GM12878 (cell line): ENCODE data around the gene SULT2B1. TPM values are rescaled to one million over a fixed set of nuclear protein-coding genes. Genes with fewer than 3 reads are reported as not detected.

Source experiments
- BACH1 ChIP-seq: fragments of 450-650 bp; IDR thresholded peaks from 2 replicates; pipeline ENCODE4 v1.6.1; 2017; ENCODE audit warnings: mild to moderate bottlenecking, borderline replicate concordance
- CREM ChIP-seq: IDR thresholded peaks from 2 replicates; pipeline ENCODE4 v1.6.1; 2014; ENCODE audit warnings: antibody characterized with exemption, low read depth
- CUX1 ChIP-seq: IDR thresholded peaks from 2 replicates; pipeline ENCODE4 v1.6.1; 2012; ENCODE audit warnings: improper control_type of control experiment, low read depth, low read length; ENCODE audit not compliant: insufficient replicate concordance
- EP300 ChIP-seq, 2 experiments: fragments of 150-350 bp in 1 of 2; IDR thresholded peaks; 2 replicates each; pipeline ENCODE4 v1.6.1; 2011 to 2012; ENCODE audit warnings: low read depth in 2 of 2, low read length in 2 of 2, borderline replicate concordance in 1 of 2, improper control_type of control experiment in 1 of 2, inconsistent platforms in 1 of 2; ENCODE audit not compliant: control insufficient read depth in 1 of 2
- FOS ChIP-seq: IDR thresholded peaks from 3 replicates; pipeline ENCODE4 v1.6.1; 2011; ENCODE audit warnings: borderline replicate concordance; ENCODE audit not compliant: insufficient read length; ENCODE audit errors: extremely low read depth
- HCFC1 ChIP-seq: fragments of 150-350 bp; IDR thresholded peaks from 2 replicates; pipeline ENCODE4 v1.6.1; 2014; ENCODE audit warnings: low read length
- HDAC6 ChIP-seq: fragments of 200-600 bp; sonication (generic); IDR thresholded peaks from one replicate; pipeline ENCODE4 v1.8.0; 2017; ENCODE audit warnings: antibody characterized with exemption; ENCODE audit not compliant: unreplicated experiment
- IKZF1 ChIP-seq: fragments of 450-650 bp; conservative IDR thresholded peaks from 2 replicates; pipeline ENCODE4 v1.6.1; 2017; ENCODE audit warnings: antibody characterized with exemption, mild to moderate bottlenecking
- MEF2B ChIP-seq: fragments of 450-650 bp; IDR thresholded peaks from 2 replicates; pipeline ENCODE4 v1.6.1; 2018; ENCODE audit warnings: mild to moderate bottlenecking, moderate library complexity; ENCODE audit not compliant: partially characterized antibody, poor library complexity, severe bottlenecking
- NFXL1 ChIP-seq: fragments of 450-650 bp; IDR thresholded peaks from 2 replicates; pipeline ENCODE4 v1.6.1; 2017; ENCODE audit warnings: antibody characterized with exemption, mild to moderate bottlenecking, borderline replicate concordance
- PAX5 ChIP-seq: IDR thresholded peaks from 2 replicates; pipeline ENCODE4 v1.6.1; 2011; ENCODE audit warnings: low read depth, low read length, borderline replicate concordance
- POLR2A ChIP-seq: IDR thresholded peaks from 2 replicates; pipeline ENCODE4 v1.6.1; 2011; ENCODE audit warnings: low read depth, mild to moderate bottlenecking, low read length
- POLR2AphosphoS2 ChIP-seq: IDR thresholded peaks from 2 replicates; pipeline ENCODE4 v1.6.1; 2011; ENCODE audit warnings: low read depth, mild to moderate bottlenecking, low read length, improper control_type of control experiment, moderate library complexity
- RFX5 ChIP-seq: IDR thresholded peaks from 2 replicates; pipeline ENCODE4 v1.6.1; 2011; ENCODE audit warnings: low read depth, low read length, improper control_type of control experiment
- RUNX3 ChIP-seq: IDR thresholded peaks from 2 replicates; pipeline ENCODE4 v1.6.1; 2012; ENCODE audit warnings: low read length, inconsistent platforms
- SP1 ChIP-seq: IDR thresholded peaks from one replicate; pipeline ENCODE4 v1.6.1; 2011; ENCODE audit warnings: low read depth, low read length
- SUPT20H ChIP-seq: IDR thresholded peaks from 2 replicates; pipeline ENCODE4 v1.6.1; 2011; ENCODE audit warnings: low read depth, mild to moderate bottlenecking, low read length, moderate library complexity, borderline replicate concordance; ENCODE audit not compliant: control insufficient read depth
- ZBED1 ChIP-seq: IDR thresholded peaks from 2 replicates; pipeline ENCODE4 v1.6.1; 2016; ENCODE audit warnings: borderline replicate concordance
- polyA plus RNA-seq, 11 experiments: library from polyadenylated mRNA; depleted of rRNA in 4 of 11; unstranded in 6 of 11; stranded (reverse) in 5 of 11; fragments of >200 nt; fragmentation: Nextera tagmentation in 4 of 11; fragmentation: Illumina TruSeq in 1 of 11; extraction: Ambion mirVana in 4 of 11; extraction: Trizol in 1 of 11; gene quantifications; 1 replicate in 1 of 11; 2 replicates in 10 of 11; pipeline versions ENCODE4 v1.2.1 to v1.2.3, GENCODE V29; 2011 to 2016; ENCODE audit warnings: inconsistent platforms in 2 of 11, missing spikeins in 2 of 11, low read depth in 1 of 11
- total RNA-seq, 4 experiments: library from RNA; depleted of rRNA in 3 of 4; stranded (reverse); fragments of >200 nt in 3 of 4; fragmentation: Illumina TruSeq in 1 of 4; extraction: Trizol in 1 of 4; gene quantifications; 2 replicates each; pipeline versions ENCODE4 v1.2.1 to v1.2.3, GENCODE V29; 2013 to 2021

The SULT2B1 gene
- total and polyA plus RNA-seq, 10 of the 15 experiments (the other 5 are each of a cell fraction or from before 2014, with no cell fraction given), result 0.11 to 0.14 TPM; not detected in 8

- TF ChIP-seq POLR2AphosphoS2 (peak; percentile 76), MEF2B (no peak), BACH1 (peak; percentile 79; the same call in 1 of the 2 replicates), RFX5 (no peak), ZBED1 (peak; percentile 67), SUPT20H (no peak), HCFC1 (no peak), SP1 (no peak), PAX5 (0 out of 2 replicates have a peak, but pooled peaks have one; percentile 4), CREM (peak; percentile 9; the same call in 1 of the 2 replicates), CUX1 (no peak), RUNX3 (no peak), NFXL1 (no peak), HDAC6 (no peak), IKZF1 (no peak), FOS (no peak), EP300 (IDR thresholded peaks at IDR 0.05; ENCODE audit: borderline replicate concordance in 1 of 2, control insufficient read depth in 1 of 2, low read depth in 2 of 2, low read length in 2 of 2) (no peak), POLR2A (peak; percentile 60)
Measured at GRCh38 chr19:48614436-48615230, 62.7 kb downstream of the SULT2B1 start, which contains the start of gene FAM83E (continued).
